Stimulated activated CD8-positive, alpha-beta memory T cell treated with anti-CD3 and anti-CD28 coated beads, Interleukin-12 subunit alpha, Interleukin-12 subunit beta, amount 100 ng/mL, for 24 hours (primary cell): Measurements from ENCODE around the gene HES5.
"Not testable (repeated sequence)": the region's sequence is repeated elsewhere in the genome, so short reads cannot be mapped to it uniquely, and the experiment has no call there.

Source experiments
- DNase-seq: peaks from one replicate; pipeline ENCODE4 v3.0.0-alpha.2; 2020; ENCODE audit errors: extremely low read depth

The HES5 gene

GRCh38 chr1:2529784-2530512 lies at the start of gene HES5:
TSS of gene HES5 (minus strand) at chr1:2530263. CDS start at chr1:2530164, 99 bp downstream.
- DNase-seq, result no peak

DNA sequence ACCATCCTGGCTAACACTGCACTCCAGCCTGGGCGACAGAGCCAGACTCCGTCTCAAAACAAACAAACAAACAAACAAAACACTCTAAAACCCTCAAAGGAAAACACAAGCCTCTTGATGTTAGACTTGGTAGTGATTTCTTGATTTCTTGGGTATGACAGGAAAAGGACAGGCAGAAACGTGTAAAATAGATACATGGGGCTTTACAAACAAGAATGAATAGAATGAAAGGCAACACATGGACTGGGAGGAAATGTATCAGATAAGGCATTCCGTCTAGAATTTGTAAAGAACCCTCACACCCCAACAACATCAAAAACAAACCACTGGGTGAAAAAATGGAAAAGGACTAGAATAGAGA lies 48.7 kb upstream of the HES5 start:
- no peak for DNase-seq

GRCh38 chr1:2577565-2578075 lies 47.6 kb upstream of the HES5 start:
- not testable (repeated sequence) for DNase-seq

DNA sequence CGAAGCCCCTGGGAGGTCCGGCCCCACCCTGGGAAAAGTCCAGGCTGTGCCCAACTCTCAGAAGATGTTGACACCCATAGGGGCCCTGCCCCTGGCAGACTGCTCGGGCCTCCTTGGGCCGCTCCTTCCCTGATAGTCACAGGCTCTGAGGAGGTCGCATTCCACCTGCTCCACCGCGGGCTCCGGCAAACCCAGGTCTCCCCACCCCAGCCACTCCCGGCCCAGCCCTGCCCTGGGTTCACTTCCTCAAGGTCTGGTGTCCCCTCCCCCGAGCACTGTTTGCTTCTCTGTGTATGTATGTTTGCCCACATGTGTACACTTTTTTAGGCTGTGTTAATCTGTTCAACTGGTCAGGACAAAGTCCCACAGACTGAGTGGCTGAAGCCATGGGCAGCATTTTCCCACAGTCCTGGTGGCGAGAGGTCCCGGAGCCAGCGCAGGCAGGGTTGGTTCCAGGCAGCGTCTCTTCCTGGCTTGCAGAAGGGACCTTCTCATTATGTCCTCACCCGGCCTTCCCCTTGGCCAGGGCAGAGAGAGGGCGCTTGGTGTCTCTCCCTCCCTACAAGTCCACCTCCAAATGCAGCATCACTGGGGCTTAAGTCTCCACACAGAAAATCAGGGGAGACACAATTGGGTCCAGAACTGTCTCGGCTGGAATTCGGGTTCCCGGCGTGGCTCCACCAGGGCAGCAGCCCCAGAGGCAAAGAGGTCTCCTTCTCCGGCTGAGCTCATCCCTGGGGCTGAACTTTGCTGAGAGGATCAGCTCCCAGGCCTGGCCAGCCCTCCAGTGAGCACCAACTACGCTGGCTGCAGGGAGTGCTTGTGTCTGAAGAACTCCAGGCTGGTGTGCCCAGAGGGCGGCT lies 46.0 kb upstream of the HES5 start:
- DNase-seq, result no peak

- DNase-seq, result no peak
Observed at GRCh38 chr1:2574350-2574749, 44.3 kb upstream of the HES5 start.

DNA sequence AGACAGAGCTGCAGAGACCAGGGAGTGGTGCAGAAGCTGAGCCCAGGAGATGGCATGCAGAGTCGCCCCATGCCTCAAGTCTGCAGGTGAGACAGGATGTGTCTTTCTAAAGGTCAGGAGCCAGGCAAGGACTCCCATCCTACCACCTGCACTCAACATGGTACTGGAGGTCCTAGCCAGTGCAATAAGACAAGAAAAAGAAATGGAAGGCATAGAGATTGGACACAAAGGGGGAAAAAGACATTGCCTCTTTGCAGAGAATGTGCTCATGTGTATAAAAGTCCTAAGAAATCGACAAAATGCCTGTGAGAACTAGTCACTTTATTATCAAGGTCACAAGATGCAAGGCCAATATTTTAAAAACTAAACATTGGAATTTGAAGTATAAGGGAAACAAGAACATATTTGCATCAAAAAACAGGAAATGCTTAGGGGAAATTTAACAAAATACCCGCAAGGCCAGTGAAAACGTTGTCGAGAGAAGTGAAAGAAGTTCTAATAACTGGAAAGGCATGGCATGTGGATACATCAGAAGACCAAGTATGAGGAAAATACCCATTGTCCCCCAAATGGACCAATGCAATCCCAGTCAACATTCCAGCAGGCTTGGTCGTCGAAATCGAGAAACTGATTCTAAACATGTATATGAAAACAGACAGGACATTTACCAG lies 43.3 kb upstream of the HES5 start:
- no peak for DNase-seq

- no peak for DNase-seq
Observed at GRCh38 chr1:2571348-2571747, 41.3 kb upstream of the HES5 start.

DNA sequence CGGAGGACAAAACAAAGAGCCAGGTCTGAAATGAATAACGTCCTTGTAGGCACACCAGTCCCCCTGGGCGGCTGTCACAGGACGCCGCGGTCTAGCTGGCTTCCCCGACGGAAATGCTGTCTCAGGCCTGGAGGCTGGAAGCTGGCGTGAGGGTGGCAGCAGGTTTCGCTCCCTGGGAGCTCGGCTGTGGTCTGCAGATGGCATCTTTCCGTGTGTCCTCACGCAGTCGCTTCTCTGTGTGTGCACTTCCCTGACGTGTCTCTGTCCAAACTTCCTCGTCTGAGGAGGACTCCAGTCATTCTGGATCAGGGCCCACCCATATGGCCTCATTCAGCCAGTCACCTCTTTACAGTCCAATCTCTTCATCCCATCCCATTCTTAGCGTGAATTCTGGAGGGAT lies 40.3 kb upstream of the HES5 start:
- no peak for DNase-seq

- DNase-seq, result not testable (repeated sequence)
Observed at GRCh38 chr1:2569703-2570102, 39.6 kb upstream of the HES5 start.

GRCh38 chr1:2569060-2569459 lies 39.0 kb upstream of the HES5 start:
- no peak for DNase-seq

- DNase-seq, result not testable (repeated sequence)
Observed at GRCh38 chr1:2568187-2568816, 38.2 kb upstream of the HES5 start.

GRCh38 chr1:2567083-2567679 lies 37.1 kb upstream of the HES5 start:
- no peak for DNase-seq

- DNase-seq, result no peak
Observed at GRCh38 chr1:2566101-2567045, 36.3 kb upstream of the HES5 start.

GRCh38 chr1:2564815-2565374 lies 34.8 kb upstream of the HES5 start:
- DNase-seq, result no peak

DNA sequence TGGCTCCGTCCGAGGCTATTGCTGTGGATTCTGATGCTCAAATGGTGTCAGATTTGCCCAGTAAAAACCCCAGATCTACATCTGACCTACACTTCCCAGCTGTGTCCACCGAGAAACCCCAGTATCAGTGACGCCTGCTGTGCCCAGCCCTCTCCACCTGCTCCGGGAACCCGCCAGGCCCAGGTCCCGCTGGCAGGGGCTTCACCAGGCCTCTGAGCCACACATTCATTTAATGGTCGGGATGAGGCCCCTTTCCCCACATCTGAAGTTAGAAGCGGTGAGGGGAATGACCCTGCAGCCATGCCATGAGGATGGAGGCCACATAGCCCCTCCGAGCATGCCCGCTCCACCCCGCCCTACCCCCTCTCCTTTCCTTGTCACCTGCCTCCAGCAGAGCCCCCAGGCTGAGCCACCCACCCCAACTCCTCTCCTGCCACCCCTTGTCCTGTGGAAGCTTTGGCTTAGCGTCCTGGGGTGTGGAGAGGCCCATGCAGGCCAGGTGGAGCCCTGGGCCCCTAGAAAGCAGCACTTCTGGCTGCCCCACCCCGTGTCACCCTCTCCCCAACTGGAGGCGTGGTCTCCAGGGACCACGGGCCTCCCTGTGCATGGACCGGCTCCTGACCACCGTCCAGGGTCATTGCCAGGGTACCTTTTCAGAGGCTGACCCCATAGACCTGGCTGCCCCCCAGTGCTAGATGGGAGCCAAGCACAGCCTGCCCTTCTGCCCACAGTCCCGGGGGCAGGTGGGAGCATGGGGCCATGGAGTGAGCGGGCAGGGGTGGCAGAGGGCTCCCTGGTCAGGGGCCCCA lies 34.1 kb upstream of the HES5 start:
- DNase-seq, result no peak

DNA sequence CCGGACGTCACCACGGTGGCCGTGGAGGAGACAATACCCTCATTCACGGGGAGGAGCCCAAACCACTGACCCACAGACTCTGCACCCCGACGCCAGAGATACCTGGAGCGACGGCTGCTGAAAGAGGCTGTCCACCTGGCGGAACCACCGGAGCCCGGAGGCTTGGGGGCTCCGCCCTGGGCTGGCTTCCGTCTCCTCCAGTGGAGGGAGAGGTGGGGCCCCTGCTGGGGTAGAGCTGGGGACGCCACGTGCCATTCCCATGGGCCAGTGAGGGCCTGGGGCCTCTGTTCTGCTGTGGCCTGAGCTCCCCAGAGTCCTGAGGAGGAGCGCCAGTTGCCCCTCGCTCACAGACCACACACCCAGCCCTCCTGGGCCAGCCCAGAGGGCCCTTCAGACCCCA lies 33.1 kb upstream of the HES5 start:
- no peak for DNase-seq

GRCh38 chr1:2561898-2562895 lies 32.1 kb upstream of the HES5 start:
- DNase-seq, result no peak

DNA sequence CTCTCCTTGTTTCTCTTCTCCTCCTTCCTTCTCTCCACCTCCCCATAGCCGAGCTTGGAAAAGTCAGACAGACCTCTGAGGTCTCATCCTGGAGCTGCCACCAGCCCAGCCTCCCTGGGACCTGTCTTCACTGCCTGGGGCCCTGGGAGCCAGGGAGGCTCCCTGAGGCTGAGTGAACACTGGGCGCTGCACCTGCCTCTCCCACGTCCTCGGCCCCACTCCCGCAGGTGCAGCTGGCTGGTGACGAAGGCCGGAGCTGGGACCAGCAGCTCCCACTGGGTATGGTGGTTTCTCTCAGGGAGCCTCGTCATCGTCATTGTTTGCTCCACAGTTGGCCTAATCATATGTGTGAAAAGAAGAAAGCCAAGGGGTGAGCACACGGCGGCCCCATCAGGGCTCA lies 31.4 kb upstream of the HES5 start:
- no peak for DNase-seq
